HTERT RPE-1 (cell line): ENCODE measurements around the gene CCL4.

Source experiments
- in situ Hi-C: fragments of 300-500 bp; cut with MboI; formaldehyde crosslinking; loops from 4 replicates; pipeline ENCODE4 v1.14.3; 2020; ENCODE audit warnings: low sequenced_read_pairs

Gene CCL4

DNA sequence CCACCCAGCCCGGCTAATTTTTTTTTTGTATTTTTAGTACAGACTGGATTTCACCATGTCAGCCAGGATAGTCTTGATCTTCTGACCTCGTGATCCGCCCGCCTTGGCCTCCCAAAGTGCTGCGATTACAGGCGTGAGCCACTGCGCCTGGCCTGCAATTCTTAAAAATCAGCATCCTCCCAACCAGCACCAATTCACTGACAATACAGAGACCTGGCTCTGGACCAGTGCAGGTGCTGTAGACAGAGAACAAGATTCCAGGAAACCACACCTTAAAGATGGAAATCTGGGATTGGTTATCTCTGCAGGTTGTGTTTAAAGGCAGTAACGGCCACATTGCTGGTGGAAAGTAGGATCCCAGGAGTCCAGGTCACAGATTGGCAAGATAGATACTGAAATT lies 39.2 kb downstream of the CCL4 start:
- in situ Hi-C loops: no loop called here

- in situ Hi-C loops: no loop called here
Measured at GRCh38 chr17:36144014-36144413, 40.4 kb downstream of the CCL4 start.

DNA sequence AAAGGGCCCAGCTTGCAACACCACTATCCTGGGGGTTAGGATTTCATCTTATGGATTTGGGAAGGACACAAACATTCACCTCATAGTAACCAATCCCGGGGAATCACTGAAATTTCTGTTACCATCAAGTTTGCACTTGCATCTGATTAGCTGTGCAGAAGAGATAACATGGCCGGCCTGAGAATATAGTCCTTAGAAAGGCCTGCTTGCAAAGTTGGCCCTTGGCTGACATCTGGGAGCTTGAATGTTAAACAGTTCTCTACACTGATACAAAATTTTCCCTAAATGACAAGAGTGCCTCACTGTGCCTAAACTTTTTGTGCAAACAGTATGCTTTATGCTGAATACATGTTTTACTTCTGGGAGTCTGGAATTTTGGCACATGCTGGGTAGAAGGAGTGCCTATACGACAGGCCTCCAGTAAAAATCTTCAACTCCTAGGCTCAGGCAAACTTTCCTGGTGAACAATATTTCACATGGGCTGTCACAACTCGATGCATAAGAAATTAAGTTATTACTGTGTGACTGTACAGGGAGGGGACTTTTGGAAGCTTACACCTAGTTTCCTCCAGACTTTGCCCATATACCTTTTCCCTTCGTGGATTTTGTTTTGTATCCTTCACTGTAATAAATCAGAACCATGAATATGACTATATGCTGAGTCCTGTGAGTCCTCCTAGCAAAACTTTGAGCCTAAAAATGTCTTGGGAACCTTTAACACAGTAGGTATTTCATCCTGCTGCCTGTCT lies 41.5 kb downstream of the CCL4 start:
- in situ Hi-C loops: no loop called here

GRCh38 chr17:36147601-36148000 lies 44.0 kb downstream of the CCL4 start:
- in situ Hi-C loops: no loop called here

GRCh38 chr17:36148559-36149295 lies 45.1 kb downstream of the CCL4 start:
- in situ Hi-C loops: no loop called here

GRCh38 chr17:36149296-36149820 lies 45.7 kb downstream of the CCL4 start:
- in situ Hi-C loops: no loop called here

- in situ Hi-C loops: no loop called here
Measured at GRCh38 chr17:36151891-36152638, 48.4 kb downstream of the CCL4 start.

- in situ Hi-C loops: no loop called here
Measured at GRCh38 chr17:36152639-36153120, 49.1 kb downstream of the CCL4 start.

DNA sequence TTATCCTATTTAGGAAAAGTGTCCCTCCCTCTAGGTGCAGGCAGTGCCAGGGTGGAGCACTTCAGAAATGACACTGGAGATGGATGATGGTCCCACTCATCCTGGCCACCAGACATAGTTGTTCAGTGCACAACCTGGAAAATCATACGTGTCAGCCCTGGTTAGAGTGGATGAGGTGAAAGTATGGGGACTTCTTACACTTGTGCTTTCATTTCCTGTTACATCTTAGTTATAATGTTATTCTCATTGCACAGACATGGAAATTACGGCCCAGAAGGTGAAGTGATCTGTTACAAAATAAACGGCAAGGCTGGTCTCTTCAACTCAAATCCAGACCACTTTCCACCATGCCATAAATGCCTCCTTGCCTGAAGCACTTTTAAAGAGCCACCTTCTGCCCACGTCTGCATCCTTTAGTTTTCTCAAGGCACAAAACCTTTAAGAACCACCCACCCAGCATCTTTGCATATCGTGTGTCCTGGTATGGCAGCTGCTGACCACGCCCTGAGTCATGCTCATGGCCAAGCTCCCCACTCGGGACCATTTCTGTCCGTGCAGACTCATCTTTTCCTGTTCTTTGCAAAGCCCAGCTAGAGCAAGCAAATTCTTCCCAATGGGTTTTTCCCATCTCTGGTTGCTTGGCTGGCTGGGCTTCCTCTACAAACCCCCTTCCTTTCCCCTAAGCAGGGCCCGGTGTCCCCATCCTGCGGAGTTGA lies 50.4 kb downstream of the CCL4 start:
- in situ Hi-C loops: no loop called here
